HG03460 (cell line): ENCODE results near the gene LYSMD3.
A peak's percentile ranks its signal among the peaks of the same experiment; 100 is the strongest.
"Not testable (repeated sequence)": the region's sequence is repeated elsewhere in the genome, so short reads cannot be mapped to it uniquely, and the experiment has no call there.

Experiments
- ATAC-seq: cut with Tn5 transposase; IDR thresholded peaks from one replicate; pipeline ENCODE4 v1.9.1; 2021; ENCODE audit not compliant: unreplicated experiment

The LYSMD3 gene

GRCh38 chr5:90529194-90529938, at the start of gene LYSMD3:
TSS of gene LYSMD3 (minus strand) at chr5:90529584. CDS start at chr5:90525289, 4,295 bp downstream.
- peak; percentile 91 for ATAC-seq

DNA sequence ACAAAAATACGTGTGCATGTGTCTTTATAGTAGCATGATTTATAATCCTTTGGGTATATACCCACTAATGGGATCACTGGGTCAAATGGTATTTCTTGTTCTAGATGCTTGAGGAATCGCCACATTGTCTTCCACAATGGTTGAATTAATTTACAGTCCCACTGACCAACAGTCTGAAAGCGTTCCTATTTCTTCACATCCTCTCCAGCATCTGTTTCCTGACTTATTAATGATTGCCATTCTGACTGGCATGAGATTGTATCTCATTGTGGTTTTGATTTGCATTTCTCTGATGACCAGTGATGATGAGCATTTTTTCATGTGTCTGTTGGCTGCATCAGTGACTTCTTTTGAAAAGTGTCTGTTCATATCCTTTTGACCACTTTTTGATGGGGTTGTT, 47.2 kb upstream of the LYSMD3 start:
- ATAC-seq = not testable (repeated sequence)

GRCh38 chr5:90575712-90576111, 46.3 kb upstream of the LYSMD3 start:
- no peak for ATAC-seq

DNA sequence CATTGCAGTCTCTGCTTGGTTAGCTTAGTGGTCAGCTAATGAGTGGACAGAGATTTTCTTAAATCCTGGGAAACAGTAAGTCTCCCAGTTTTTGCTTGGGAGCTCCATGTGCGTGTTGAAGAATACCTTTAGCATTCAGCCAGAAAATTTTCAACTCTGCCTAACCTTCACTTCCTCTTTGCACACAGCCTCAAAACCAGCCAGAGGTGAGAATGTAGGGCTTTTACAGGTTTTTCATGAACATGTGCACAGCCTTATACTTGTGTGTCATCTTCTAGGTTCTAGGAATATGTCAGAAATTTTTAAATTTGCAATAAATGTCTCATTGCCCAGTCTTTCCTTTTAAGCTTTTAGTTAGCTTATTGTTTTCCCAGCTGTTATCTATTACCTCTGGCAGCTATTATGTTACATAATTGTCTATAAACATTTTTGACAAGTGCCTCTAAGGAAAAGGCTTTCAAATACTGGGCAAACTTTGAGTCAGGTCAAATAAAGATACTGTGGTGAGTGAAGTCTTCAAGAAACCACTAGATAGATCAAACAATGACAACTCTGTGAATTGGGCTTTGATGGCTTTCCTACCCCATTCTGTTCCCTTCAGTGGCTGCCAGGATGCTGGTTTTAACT, 41.9 kb upstream of the LYSMD3 start:
- no peak for ATAC-seq

GRCh38 chr5:90570034-90570433, 40.6 kb upstream of the LYSMD3 start:
- ATAC-seq = no peak

DNA sequence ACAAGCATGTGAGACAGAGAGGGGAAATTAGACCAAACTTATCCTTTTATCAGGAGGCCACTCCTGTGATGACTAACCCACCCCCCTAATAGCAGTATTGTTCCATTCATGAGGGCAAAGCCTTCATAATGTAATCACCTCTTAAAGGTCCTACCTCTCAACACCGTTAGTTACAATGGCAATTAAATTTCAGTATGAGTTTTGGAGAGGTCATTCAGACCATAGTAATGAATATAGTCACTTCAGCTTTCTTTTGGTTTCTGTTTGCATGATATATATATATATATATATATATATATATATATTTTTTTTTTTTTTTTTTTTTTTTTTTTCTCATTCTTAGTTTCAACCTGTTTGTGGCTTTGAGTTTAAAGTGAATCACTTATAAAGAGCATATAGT, 39.7 kb upstream of the LYSMD3 start:
- ATAC-seq = no peak

DNA sequence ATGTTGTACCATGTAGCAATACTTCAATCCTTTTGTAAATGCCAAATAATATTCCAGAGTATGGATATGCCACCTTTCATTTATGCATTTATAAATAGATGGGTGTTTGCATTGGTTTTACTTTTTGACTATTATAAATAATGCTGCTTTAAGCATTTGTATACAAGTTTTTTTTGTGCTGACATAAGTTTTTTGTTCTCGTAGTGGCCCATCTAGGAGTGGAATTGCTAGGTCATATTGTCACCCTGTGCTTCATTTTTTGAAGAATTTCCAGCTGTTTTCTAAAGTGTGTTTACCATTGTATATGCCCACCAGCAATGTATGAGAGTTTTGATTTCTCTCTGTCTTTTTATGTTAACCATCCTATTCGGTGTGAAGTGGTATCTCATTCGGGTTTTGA, 36.1 kb upstream of the LYSMD3 start:
- no peak for ATAC-seq

- no peak for ATAC-seq
Measured at GRCh38 chr5:90563108-90563507, 33.7 kb upstream of the LYSMD3 start.

- ATAC-seq = no peak
Measured at GRCh38 chr5:90562341-90562740, 33.0 kb upstream of the LYSMD3 start.

DNA sequence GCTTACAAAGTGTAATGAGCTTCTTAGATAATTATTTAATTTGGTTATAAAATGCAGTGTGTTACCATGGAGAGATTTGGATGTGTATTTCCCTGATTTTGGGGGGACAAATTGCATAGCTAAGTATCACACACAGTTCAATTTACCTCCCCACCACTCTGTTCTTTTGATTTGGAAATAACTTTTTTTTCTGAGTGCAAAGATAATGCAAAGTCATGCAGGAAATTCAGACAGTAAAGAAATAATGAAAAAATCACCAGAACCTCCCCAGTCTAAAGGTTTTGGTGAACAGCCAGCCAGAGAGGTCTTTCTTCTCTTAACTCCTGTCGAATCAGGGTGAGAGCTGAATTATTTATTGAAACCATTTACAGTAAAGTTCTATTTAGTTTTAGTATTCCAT, 32.4 kb upstream of the LYSMD3 start:
- ATAC-seq = no peak

DNA sequence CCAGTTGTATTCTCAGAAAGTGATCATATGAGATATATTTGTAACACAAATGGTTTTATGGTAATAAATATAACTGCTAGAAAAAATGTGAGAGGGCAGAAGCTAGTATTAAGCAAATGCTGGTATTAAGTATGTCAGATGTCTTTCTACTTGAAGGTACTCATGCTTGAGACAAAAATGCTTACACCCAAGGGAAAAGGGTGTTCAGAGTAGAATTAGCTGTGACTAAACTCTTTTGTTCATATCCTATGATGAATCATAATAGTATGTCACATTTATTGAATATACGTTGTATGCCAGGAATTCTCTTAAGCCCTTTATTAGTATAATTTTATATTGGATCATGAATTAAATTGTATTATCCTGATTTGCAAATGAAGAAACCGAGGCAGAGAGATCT, 31.4 kb upstream of the LYSMD3 start:
- no peak for ATAC-seq

DNA sequence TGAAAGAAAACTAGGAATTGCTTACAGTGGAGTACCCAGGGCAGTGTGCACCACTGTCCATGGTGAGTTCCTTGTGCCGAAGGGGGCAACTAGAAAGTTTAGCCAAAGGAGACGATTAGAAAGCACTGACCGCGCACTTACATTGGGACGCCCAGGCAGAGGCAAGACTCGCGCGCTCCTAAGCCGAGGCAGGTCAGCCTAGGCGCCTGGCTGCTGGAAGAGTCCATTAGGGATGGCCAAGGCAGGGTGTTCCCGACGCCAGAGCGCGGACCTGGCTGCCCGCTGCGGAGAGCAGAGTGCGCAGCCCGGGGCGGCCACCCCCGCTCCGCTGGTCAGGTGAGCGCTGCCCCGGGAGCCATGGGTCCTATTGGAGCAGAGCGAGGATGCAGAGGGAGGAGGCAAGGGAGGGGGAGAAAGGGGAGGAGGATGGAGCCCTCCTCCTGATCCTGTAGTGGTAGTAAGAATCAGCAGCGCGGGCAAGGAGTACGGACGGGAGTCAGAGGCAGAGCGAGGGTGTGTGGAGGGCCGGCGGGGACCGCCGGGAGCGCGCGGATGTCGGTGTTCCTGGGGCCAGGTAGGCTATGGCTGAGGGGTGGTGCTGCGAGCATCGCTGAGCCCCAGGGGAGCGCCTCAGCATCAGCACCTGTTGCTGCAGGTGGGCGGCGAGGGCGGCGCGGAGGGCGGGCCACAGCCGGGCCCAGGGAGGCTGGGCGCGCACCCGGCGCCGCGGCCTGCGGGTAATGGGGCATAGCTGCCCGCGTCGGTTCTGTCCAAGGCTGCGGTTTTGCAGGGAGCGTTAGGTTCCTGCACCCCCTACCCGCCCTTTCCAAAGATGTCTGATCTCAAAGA, 29.2 kb upstream of the LYSMD3 start, which contains the start of gene ADGRV1:
ADGRV1 (plus strand) TSS at position 454 of the 849 bp plus-strand sequence; CDS start at position 553, 99 bp downstream.
- ATAC-seq = no peak

DNA sequence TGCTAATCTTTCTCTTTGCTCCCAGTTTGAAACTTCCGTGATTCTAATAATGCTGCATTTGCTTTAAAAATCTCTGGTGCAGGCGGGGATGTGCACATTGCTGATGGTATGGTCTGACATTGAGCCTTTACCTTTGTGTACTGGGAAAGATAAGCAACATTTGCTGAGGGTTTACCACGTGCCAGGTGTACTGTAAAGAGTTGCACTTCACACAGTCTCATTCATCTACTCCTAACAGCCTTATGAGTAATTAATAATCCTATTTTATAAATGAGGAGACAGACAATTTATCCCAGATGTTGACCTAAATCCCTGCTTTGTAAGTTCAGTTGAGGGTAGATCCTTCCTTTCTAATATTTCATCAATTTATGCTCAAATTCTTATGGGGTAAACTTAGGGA, 28.5 kb upstream of the LYSMD3 start:
- ATAC-seq = no peak

- no peak for ATAC-seq
Measured at GRCh38 chr5:90557391-90557790, 28.0 kb upstream of the LYSMD3 start.

DNA sequence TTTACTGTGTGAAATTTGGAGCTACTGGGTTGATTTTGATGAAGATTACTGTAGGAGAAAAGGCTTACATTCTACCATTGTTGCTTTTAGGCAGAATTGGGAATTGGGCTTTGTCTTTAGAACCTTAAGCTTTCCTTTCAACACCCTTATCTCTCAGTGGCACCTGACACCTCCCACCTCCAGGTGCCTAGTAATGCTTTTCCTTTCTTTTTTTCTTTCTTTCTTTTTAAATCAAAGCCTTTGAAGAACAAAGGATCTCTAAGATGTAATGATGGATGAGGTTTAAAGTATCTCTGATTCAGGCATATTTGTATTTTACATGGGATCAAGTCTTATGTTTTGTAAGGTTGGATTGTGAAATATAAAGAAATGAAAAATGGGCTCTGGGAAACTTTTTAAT, 26.3 kb upstream of the LYSMD3 start:
- no peak for ATAC-seq

DNA sequence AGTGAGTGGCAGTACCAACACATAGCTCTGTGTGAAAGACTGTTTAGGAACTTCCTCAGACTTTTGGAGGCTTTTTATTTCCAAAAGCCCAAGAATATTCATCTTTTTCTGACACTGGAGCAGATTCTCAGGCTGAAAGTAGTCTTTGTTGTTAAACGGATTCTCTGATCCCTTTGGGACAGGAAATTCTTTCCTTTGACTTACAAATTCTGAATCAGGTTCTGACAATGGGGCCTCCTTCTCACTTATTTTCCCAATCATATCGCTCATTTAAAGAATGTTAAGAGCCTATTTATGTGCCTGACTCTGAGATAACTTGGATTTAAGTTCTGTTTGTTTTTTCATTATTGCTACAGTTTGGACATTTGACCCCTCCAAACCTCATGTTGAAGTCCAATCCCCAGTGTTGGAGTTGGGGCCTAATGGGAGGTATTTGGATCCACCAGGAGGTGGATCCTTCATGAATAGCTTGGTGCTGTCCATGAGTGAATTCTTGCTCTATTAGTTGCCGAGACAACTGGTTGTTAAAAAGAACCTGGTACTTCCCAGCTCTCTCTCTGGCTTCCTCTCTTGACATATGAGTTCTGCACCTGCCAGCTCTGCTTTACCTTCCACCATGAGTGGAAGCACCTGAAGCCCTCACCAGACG, 25.1 kb upstream of the LYSMD3 start:
- no peak for ATAC-seq

DNA sequence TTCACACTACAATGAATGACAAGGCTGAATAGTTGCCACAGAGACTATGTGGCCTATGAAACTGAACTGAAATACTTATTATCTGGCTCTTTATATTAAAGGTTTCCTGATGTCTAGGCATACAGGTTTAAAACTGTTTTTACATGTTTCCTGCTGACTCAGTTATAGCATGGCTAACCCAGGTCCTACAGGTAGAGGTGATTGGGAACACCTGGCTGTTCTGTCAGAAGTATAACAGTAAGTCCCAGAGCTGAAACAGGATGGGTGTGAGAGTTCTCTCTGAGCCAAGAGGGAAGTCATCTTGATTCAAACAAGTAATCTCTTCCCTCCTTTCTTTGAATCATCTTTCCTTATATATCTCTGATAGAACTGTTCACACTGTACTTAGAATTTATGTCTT, 24.3 kb upstream of the LYSMD3 start:
- ATAC-seq = no peak

DNA sequence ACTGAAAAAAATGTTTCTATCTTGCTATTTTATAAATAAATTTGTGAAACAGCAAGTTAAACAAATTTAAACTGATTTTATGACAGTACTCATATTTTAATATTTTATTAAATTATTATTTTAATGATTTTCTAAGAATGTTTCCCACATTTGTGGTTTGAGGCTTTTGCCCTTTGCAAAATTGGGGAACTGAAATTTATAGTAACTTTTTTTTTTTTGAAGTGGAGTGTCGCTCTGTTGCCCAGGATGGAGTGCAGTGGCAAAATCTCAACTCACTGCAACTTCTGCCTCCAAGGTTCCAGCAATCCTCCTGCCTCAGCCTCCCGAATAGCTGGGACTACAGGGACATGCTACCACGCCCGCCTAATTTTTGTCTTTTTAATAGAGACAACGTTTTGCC, 22.0 kb upstream of the LYSMD3 start:
- ATAC-seq = no peak

GRCh38 chr5:90550963-90551362, 21.6 kb upstream of the LYSMD3 start:
- no peak for ATAC-seq

GRCh38 chr5:90549729-90550275, 20.4 kb upstream of the LYSMD3 start:
- no peak for ATAC-seq

DNA sequence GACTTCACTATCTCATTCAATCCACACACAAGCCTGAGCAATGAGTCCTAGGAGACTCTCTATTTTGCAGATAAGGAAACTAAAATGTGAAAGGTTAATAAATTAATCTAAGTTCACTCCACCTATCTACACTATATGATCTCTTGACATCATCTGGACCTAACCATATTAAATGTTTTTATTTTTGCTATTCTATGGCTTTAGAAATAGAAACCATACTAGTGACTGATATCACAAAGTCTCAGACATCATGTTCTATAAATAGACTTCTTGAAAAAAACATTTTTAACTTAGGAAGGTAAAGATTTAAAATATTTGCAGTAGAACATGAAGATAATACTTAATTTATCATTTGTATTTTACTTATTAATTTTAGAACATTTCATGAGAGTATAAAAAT, 19.8 kb upstream of the LYSMD3 start:
- no peak for ATAC-seq
